ENCODE results near the gene RAB14.
"Not testable (repeated sequence)": the region's sequence is repeated elsewhere in the genome, so short reads cannot be mapped to it uniquely, and the experiment has no call there.

Gene RAB14

DNA sequence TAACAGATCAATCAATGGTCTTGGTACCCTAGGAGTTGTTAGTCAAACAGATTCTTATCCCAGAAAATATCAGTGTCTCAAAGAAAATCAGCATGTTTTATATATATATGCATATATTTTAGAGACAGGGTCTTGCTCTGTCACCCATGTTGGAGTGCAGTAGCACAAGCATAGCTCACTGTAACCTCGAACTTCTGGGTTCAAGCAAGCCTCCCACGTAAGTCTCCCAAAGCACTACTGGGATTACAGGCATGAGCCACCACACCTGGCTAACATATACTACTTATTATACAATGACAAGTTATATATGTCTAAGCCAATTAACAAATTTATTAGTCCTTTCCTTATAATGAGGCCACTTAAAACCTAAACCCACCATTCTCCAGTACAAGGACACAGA is 10.4 kb downstream of the RAB14 start:
- no peak for DNase-seq (ENCODE audit: low read depth, low spot score)

DNA sequence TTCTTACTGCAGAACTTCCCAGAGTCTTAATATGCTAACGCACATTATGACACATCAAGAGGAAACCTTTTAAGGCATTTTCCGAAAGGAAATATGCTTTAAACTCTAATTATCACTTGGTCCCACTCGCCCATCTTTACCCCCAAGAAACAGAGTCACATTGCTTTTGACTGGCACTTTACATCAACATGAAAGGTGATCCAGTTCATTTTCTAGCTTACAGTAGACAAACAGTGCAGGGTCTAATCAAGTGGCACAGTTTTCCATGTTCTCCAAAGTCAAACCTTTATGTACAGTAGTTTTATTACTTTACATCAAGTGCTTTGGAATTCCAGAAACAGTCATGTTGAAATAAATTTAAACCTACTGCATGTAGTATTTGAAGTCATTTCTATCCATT is 12.0 kb downstream of the RAB14 start:
- DNase-seq (ENCODE audit: low read depth, low spot score) = no peak

- no peak for DNase-seq (ENCODE audit: low read depth, low spot score)
Observed at GRCh38 chr9:121189006-121189405, 12.7 kb downstream of the RAB14 start.

- DNase-seq (ENCODE audit: low read depth, low spot score) = no peak
Observed at GRCh38 chr9:121187636-121188305, 13.9 kb downstream of the RAB14 start.

GRCh38 chr9:121185774-121186403 is 15.8 kb downstream of the RAB14 start:
- DNase-seq (ENCODE audit: low read depth, low spot score) = no peak

GRCh38 chr9:121185178-121185745 is 16.4 kb downstream of the RAB14 start:
- DNase-seq (ENCODE audit: low read depth, low spot score) = no peak

DNA sequence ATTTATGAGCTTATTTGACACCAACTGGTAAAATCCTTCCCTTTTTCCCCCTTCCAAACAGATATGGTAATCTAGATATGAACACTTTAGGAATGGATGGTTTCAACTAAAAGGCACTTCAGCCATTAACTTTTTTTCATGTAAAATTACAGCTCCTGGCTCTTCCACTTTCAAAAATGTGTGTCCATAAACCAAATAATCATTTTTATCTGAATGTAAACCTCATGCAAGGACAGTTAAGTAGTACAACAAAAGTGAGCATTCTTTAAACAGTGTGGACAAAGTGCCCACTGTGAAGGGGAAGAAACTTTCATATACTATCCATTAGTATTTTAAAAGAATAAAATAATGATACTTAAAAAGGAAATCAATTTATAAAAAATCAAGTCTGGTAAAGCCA is 17.2 kb downstream of the RAB14 start:
- DNase-seq (ENCODE audit: low read depth, low spot score) = no peak

GRCh38 chr9:121183666-121184423 is 17.8 kb downstream of the RAB14 start:
- DNase-seq (ENCODE audit: low read depth, low spot score) = no peak

DNA sequence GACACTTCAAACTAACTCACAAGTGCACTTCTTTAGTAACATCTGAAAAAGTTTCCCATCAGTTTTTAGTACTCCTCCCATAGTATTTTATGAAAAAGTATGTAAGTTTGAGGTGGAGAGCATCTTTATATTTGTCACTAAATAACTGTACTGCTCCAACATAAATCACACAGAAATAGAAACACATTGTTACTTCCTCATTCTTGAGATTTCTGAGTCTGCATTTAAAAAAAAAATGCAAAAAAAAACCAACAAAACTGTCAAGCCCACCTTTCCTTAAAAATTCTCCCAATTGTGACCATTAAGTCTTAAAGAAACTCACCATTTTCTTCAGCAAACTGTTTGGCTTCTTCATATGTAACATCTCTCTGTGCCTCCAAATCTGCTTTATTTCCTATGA is 18.7 kb downstream of the RAB14 start:
- no peak for DNase-seq (ENCODE audit: low read depth, low spot score)

DNA sequence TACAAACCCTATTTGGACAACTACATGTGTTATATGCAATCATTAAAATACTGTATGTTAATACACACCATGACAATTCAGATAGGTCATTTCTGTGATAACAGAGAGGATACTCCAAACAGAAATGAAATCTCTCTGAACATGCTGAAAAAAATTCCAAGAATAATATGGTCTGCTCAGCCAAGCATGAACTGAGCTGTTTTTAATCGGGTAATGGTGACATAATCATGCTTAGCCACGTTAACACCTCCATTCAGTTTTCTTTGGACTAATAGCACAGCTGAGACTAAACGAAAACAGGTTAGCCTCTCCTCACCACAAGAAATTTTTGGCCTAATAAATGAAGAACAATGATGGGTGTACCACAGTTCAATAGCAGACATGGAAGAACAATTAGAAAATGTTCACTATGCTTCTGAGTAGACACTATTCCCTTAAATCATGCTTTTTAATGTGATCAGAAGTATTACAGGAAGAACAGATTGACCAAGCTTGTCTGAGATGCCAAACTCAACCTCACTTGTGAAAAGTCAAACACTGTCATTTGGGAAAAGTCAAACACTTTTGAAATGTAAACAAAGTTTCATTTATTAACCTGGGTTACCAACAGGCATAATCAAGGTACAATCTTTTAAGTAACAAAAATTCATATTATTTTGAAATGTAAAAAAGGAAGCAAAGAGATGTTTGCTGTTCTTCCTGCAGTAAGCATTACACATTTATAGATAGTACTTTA is 19.4 kb downstream of the RAB14 start:
- no peak for DNase-seq (ENCODE audit: low read depth, low spot score)

- DNase-seq (ENCODE audit: low read depth, low spot score) = no peak
Observed at GRCh38 chr9:121179930-121180681, 21.6 kb downstream of the RAB14 start.

GRCh38 chr9:121179373-121179721 is 22.3 kb downstream of the RAB14 start:
- not testable (repeated sequence) for DNase-seq (ENCODE audit: low read depth, low spot score)

- no peak for DNase-seq (ENCODE audit: low read depth, low spot score)
Observed at GRCh38 chr9:121178676-121179372, 22.8 kb downstream of the RAB14 start.

DNA sequence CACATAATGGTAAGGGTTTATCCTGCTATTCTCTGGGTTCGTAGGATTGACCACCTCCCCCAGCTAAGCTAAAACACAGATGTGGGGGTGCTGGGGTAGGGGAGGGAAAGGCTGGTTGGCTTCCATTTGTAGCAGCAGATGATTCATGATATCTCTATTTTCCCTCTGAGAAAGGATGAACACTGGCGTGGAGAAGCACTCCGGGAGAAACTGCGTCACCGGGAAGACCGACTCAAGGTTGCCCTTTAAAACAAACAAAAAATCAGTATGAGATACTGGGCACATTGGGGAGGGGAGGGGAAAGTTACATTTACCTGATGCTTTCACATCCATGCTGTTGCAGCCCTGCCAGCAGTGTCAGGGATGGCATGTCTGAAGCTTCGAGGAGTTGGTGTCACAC is 28.2 kb downstream of the RAB14 start:
- DNase-seq (ENCODE audit: low read depth, low spot score) = no peak

DNA sequence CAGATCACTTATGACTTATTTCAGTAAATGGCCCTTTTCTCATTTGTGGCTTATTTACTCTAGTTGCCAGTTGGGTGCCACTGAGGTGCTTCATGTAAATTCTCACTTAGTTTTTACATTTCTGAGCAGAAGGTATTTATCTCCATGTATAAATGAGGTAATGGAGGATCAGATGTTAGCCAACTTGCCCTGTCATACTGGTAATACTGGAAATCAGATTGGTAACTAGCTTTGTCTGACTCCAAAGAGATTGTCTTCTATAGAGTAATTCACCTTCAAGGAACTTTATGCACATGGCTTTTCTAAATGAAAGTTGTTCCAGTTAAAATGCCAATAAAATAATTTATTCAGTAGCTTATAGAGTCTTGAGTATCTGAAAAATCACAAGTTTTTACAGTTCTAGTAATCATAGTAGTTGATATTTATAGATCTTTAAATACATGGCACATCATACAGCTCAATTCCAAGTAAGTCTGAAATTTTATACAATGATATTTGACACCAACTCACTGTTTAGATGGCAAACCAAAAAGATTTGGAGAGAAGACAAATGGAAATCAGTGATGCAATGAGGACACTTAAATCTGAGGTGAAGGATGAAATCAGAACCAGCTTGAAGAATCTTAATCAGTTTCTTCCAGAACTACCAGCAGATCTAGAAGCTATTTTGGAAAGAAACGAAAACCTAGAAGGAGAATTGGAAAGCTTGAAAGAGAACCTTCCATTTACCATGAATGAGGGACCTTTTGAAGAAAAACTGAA is 28.8 kb downstream of the RAB14 start:
- DNase-seq (ENCODE audit: low read depth, low spot score) = no peak

- no peak for DNase-seq (ENCODE audit: low read depth, low spot score)
Observed at GRCh38 chr9:121171236-121171635, 30.4 kb downstream of the RAB14 start.

DNA sequence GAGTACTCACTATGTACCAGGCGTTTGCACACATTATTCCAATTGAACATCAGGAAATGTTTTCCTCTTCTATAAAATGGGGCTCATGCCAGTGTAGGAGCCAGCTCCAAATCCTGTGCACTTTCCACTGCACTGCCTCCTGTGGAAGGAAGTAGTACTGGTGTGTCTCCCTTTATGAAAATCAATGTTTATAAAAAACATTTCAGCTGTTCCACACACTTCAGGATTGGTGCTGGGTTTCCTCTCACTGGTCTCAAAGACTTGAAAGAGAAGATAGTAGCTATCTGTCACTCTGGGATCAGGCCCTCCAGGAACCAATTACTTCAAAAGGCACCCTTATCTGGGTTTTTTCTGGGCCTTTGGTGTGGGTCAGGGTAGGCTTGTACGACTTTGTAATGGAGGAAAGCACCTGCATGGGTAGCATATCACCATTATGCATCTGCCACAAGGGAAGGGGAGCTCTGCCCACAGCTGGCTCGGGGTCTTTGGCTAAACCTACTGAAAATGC is 32.5 kb downstream of the RAB14 start:
- no peak for DNase-seq (ENCODE audit: low read depth, low spot score)

- DNase-seq (ENCODE audit: low read depth, low spot score) = no peak
Observed at GRCh38 chr9:121168052-121168451, 33.6 kb downstream of the RAB14 start.

GRCh38 chr9:121160025-121160424 is 41.6 kb downstream of the RAB14 start:
- DNase-seq (ENCODE audit: low read depth, low spot score) = no peak

DNA sequence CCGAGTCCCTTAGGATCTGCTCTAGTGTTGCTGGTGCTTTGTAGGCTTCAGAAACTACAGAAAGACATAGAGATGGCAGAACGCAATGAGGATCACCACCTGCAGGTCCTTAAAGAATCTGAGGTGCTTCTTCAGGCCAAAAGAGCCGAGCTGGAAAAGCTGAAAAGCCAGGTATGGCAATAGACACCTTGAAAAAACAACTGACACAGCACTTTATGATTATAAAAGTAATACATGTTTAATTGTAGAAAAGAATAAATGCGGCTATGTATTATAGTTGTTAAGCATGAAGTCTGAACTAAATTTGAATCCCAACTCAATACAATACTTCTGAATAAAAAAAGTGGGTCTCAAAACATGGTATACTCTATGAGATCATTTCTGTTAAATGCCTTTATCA is 43.7 kb downstream of the RAB14 start:
- no peak for DNase-seq (ENCODE audit: low read depth, low spot score)
